ENCODE results near the gene TLX1.

Gene TLX1

GRCh38 chr10:101130984-101131961 lies at the start of gene TLX1:
TSS of gene TLX1 (plus strand) at chr10:101131300. CDS start at chr10:101131542, 242 bp downstream.
- peak; percentile 54 for DNase-seq

GRCh38 chr10:101085846-101086245 lies 45.3 kb upstream of the TLX1 start:
- DNase-seq = no peak

GRCh38 chr10:101087376-101087775 lies 43.7 kb upstream of the TLX1 start:
- DNase-seq = no peak

- DNase-seq = no peak
Observed at GRCh38 chr10:101087965-101088364, 43.1 kb upstream of the TLX1 start.

- DNase-seq = no peak
Observed at GRCh38 chr10:101089520-101090299, 41.4 kb upstream of the TLX1 start.

- no peak for DNase-seq
Observed at GRCh38 chr10:101090597-101090996, 40.5 kb upstream of the TLX1 start.

- DNase-seq = no peak
Observed at GRCh38 chr10:101091546-101092290, 39.4 kb upstream of the TLX1 start.

GRCh38 chr10:101092881-101093354 lies 38.2 kb upstream of the TLX1 start:
- no peak for DNase-seq

- DNase-seq = no peak
Observed at GRCh38 chr10:101094121-101094879, 36.8 kb upstream of the TLX1 start.

- no peak for DNase-seq
Observed at GRCh38 chr10:101095004-101095403, 36.1 kb upstream of the TLX1 start.

- DNase-seq = peak; percentile 10
Observed at GRCh38 chr10:101095550-101096213, 35.4 kb upstream of the TLX1 start.

- no peak for DNase-seq
Observed at GRCh38 chr10:101096378-101096777, 34.7 kb upstream of the TLX1 start.

- no peak for DNase-seq
Observed at GRCh38 chr10:101097881-101098280, 33.2 kb upstream of the TLX1 start.

GRCh38 chr10:101099901-101100300 lies 31.2 kb upstream of the TLX1 start:
- DNase-seq = no peak

- DNase-seq = no peak
Observed at GRCh38 chr10:101101372-101101881, 29.7 kb upstream of the TLX1 start.

GRCh38 chr10:101103430-101103829 lies 27.7 kb upstream of the TLX1 start:
- no peak for DNase-seq

GRCh38 chr10:101106351-101106750 lies 24.7 kb upstream of the TLX1 start:
- no peak for DNase-seq

- no peak for DNase-seq
Observed at GRCh38 chr10:101107771-101108170, 23.3 kb upstream of the TLX1 start.

GRCh38 chr10:101110856-101111523 lies 20.1 kb upstream of the TLX1 start:
- no peak for DNase-seq

- no peak for DNase-seq
Observed at GRCh38 chr10:101111547-101111946, 19.6 kb upstream of the TLX1 start.

All from NCI-H187 treated with DMSO at 0.1 percent for 48 hours (cell line).